ENCODE results near the gene RNF180.
"Not testable (repeated sequence)": the region's sequence is repeated elsewhere in the genome, so short reads cannot be mapped to it uniquely, and the experiment has no call there.

RNF180 gene

DNA sequence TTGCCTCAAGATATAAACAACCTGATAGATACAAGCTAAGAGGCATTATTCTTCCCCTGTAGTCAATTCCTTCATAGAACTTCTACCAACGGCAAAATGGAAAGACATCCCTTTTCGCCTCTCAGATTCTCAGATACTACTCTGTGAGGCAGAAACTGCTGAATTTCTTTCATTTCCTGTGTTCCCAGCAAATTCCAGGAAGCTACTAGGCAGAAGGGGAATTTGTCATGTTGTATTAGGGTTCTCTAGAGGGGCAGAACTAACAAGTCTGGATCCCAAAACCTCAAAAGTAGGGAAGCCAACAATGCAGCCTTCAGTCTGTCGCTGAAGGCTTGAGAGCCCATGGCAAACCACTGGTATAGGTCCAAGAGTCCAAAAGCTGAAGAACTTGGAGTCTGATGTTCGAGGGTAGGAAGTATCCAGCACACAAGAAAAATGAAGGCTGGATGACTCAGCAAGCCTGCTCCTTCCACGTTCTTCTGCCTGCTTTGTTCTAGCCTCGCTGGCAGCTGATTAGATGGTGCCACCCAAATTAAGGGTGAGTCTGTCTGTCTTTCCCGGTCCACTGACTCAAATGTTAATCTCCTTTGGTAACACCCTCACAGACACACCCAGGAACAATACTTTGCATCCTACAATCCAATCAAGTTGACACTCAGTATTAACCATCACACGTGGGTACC is 15.2 kb downstream of the RNF180 start:
- no peak for DNase-seq

DNA sequence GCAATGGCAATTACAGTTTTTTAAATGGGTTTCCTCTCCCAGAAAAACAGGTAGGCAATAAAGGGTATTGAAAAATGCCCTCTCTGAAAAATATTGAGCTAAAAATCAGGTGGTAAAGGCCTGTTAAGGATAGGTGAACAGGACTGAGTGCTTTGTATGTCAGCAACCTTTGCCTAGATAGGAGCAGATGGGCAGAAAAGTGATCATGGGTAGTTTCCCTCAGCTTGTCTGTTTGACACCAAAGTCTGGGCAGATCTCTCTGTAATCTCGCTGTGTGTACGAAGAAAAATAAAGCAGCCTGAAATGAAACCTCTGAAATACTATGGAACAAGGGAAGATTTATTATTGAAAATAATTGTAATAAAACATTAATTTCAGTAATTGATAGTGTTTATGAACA is 15.8 kb downstream of the RNF180 start:
- no peak for DNase-seq

DNA sequence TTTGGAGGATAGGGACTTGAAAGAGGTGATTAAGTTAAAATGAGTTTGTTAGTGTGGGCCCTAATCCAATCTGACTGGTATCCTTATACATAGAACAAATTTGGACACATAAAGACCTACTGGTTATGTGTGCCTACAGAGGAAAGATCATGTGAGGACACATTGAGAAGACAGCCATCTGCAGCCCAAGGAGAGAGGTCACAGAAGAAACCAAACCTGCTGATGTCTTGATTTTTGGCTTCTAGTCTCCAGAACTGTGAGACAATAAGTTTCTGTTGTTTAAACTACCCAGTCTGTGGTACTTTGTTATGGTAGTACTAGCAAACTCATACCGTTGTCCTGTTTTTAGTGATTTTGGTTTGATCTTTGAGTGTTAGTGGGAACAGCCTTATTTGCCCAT is 18.3 kb downstream of the RNF180 start:
- DNase-seq: no peak

DNA sequence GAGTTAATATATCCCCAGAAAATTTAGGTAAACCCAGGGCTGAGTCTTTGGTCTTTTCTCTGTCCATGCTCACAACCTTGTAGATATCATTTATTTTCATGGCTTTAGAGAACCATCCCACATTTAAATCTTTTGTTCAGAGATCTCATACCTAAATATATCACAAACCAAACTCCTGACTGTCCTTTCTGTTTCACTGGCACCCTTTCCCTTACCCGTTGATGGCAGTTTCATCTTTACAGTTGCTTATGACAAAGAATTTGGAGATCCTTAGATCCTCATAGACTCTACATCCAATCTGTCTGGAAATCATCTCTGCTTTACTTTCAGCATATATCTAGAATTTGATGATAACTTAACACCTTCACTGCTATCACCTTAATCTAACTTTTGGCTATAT is 19.2 kb downstream of the RNF180 start:
- DNase-seq: no peak

DNA sequence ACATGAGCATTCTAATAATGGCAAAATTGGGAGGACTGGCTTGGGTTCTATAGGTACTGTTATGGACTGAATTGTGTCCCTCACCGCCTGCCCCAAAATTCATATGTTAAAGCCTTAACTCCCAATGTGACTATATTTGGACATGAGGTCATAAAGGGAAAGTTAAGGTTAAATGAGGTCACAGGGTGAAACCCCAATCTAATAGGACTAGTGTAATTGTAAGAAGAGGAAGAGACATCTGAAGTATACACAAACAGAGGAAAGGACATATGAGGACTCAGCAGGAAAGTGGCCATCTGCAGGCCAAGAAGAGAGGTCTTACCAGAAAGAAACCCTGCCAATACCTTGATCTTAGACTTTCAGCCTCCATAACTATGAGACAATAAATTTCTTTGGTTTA is 23.1 kb downstream of the RNF180 start:
- DNase-seq: no peak

DNA sequence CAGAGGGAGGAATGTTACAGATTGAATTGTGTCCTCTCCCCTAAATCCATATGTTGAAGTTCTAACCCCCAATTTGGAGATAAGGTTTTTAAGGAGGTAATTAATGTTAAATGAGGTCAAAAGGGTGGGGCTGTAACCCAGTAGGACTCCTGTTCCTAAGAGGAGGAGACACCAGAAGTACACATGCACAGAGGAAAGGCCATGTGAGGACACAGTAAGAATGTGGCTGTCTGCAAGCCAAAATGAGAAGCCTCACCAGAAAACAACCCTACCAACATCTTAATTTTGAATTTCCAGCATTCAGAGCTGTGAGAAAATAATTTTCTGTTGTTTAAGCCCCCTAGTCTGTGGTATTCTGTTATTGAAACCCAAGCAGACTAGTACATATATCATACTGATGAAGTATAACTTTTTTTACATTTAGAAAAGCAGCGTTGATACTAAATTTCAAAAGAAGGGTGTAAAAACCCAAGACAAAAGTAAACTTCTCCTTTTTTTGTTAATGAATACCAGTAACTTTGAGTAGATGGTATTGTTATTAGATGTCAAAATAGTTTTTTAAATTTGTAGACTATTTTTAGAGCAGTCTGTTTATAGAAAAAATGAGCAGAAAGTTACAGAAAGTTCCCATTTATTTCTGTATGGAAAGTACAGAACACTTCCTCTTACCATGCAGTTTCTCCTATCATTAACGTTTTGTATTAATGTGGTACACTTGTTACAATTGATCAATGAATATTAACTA is 25.1 kb downstream of the RNF180 start:
- no peak for DNase-seq

DNA sequence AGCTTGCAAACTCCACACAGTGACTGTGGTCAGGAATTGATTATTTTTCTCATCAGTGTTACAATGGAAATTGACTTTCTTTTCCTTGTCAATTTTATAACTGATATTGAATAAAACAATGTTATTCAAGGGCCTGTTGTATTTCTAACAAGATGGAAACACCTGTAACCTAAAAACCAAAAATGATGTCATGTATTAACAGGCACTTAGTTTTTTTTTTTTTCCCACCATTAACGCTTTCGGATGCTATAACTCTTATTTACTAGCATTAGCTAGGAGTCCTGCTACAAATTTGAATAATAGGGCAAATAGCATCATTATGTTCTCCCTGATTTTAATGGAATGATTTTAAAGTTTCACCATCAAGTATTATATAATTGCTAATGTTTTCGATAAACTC is 30.3 kb downstream of the RNF180 start:
- no peak for DNase-seq

DNA sequence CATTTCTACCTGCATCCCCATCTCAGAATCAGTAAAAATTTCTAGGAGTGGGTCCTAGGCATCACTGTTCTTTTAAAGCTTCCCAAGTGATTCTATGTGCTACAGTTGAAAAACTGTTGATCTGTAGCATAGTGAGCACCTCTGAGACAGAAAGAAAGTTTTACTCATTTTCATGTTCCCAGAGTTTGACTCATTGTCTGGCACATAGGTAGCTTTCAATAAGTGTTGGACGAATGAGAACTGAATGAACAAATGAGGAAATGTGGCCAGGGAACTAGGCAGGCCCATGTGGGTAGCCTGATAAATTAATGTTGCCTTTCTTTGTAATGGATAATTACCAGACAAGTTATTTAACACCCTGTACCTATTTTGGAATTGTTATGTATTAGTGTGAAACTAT is 33.8 kb downstream of the RNF180 start:
- DNase-seq: no peak

DNA sequence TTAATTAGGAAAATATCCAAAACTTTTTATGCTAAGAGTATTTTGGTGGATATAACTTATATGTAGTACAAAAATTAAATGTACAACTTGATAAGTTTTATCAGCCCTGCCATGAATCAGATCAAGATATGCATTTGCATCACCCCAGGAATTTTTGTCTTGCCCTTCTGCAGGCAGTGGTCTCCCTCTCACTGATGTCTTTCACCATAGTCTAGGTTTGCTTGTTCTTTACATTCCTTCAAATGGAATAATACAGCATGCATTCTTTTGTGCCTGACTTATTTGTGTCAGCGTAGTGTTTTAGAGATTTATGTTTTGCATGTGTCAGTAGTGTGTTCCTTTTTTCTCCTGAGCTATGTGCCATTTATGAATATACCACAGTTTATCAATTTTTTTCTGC is 36.4 kb downstream of the RNF180 start:
- DNase-seq: no peak

DNA sequence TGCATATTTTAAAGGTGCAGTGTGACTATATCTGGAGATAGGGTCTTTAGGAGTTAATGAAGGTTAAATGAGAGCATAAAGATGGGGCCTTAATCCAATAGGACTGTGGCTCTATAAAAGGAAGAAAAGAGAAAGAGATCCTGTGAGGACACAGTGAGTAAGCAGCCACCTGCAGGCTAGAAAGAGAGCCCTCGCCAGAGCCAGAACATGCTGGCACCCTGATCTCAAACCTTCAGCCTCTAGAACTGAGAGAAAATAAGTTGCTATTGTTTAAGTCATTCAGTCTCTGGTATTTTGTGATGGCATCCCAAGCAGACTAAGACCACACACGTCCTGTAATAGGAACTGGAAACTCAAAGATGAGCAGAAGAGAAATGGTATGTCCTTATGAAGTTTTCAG is 41.0 kb downstream of the RNF180 start:
- DNase-seq: no peak

DNA sequence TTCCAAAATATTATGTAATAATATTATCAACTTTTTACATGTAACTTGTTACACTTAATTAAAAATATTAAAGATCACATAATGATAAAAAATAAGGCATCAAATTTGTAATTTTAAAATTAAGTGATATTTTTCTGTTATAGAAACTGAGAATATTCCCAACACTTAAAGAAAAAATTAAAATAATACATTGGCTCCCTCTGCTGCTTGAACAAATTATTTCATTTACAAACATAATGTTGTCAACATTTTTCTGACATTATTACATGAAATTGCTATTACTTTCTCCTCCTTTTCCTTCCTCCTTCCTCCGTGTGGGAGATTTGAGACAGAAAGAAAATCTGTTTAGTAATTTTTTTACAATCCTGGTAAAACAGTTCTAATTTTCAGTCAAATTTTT is 42.3 kb downstream of the RNF180 start:
- no peak for DNase-seq

DNA sequence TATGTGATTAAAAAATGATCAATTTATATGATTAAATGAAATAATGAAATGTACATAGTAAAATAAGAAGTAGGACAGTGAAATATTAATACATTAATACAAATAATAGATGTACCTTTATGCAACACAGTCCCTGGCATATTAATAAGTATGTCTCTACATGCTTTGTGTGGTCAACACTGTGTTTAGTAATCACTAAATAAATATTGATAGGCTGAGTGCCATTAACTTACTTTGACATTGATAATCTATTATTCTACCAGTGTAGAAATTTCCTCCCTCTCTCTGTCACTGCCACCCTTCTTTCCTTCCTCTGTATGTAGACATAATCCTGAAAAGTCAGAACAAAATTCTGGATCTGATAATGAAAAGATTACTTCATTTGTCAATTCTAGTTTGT is 43.7 kb downstream of the RNF180 start:
- DNase-seq: no peak

DNA sequence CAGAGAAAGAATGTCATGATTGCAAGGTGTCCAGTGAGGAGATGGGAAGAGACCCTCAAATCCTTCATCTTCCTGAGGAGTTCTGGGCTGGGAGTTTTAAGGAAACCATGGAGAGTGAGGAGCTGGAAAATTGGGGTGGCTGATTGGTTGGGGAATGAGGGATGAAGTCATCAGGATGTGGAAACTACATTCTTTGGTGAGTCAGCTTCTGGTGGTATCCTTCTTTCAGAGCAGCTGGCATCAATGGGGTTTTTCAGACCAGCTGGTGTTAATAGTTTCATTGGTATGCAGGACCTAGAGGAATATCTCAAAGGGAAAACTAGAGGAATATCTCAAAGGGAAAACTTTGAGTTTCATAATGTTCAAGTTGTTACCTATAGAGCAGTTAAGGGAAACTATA is 45.2 kb downstream of the RNF180 start:
- no peak for DNase-seq

DNA sequence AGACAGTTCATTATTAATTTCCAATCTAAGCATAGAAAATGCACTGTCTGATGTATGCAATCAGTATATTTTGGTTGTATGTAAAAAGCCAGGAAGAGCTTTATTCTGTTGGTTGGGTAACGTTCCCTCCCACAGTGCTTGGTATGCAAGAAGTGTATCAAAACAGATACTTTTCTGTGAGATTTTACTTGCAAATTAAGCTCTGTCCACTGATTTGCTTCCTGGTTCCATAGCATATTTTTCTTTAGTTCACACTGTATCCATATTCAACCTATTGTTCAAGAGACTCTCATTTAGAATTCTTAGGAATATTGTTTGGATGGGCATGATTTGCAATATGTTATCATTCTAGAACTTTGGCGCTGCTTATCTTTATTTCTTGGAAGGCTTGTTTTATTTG is 47.4 kb downstream of the RNF180 start:
- DNase-seq: no peak

DNA sequence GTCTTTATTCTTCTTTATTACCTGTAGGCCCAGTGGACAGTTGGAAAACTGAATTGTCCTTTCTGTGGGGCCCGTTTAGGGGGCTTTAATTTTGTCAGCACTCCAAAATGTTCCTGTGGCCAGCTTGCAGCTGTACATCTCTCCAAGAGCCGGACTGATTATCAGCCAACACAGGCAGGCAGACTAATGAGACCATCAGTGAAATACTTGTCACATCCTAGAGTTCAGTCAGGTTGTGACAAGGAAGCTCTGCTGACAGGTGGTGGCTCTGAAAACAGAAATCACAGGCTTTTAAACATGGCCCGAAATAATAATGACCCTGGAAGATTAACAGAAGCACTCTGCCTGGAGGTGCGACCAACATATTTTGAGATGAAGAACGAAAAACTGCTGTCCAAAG is 47.9 kb downstream of the RNF180 start:
- no peak for DNase-seq

DNA sequence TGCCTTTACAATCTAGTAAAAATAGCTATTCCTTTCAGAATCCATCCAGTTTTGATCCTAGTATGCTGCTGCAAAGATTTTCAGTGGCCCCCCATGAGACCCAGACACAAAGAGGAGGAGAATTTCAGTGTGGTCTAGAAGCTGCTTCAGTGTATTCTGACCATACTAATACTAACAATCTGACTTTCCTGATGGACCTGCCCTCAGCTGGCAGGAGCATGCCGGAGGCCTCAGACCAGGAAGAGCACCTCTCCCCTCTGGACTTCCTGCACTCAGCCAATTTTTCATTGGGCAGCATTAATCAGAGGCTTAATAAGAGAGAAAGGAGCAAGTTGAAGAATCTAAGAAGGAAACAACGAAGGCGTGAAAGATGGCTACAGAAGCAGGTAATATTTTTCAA is 48.5 kb downstream of the RNF180 start:
- DNase-seq: no peak

DNA sequence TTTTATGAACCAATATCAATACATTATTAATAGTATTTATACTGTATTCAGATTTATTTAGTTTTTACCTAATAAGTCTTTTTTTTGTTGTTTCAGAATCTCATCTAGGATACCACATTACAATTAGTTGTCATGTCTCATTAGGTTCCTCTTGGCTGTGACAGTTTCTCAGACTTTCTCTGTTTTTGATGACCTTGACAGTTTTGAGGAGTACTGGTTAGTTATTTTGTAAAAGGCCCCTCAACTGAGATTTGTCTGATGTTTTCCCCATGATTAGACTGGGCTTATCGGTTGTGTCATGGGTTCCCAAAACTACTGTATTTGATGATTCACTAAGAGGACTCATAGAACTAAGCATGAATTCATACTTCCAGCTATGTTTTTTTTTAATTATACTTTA is 56.3 kb downstream of the RNF180 start:
- no peak for DNase-seq

DNA sequence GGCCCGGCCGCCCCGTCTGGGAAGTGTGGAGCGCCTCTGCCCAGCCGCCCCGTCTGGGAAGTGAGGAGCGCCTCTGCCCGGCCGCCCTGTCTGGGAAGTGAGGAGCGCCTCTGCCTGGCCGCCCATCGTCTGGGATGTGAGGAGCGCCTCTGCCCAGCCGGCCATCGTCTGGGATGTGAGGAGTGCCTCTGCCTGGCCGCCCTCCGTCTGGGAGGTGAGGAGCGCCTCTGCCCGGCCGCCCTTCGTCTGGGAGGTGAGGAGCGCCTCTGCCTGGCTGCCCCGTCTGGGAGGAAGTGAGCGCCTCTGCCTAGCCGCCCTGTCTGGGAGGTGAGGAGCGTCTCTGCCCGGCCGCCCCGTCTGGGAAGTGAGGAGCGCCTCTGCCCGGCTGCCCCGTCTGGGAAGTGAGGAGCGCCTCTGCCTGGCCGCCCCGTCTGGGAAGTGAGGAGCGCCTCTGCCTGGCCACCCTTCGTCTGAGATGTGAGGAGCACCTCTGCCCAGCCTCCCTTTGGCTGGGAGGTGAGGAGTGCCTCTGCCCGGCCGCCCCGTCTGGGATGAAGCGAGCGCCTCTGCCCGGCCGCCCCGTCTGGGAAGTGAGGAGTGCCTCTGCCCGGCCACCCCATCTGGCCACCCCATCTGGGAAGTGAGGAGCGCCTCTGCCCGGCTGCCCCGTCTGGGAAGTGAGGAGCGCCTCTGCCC is 59.8 kb downstream of the RNF180 start:
- not testable (repeated sequence) for DNase-seq

DNA sequence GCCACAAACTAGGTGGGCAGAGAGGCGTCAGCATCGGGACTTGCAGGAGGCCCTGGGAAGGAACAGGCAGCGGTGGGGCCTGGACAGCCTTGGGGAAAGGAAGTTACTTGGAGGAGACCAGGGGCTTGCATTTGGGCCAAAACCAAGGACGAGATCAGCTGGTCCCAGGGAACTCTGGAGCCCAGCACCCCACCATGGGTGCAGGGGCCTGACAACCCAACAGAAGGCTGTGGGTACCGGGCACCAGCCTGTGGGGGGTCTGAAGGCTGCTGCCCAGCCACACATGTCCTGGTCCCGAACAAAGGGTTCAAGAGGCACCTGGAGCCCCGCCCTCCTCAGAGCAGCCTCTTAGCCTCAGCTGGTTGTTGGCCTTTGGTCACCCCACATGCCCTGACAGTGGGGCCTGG is 61.5 kb downstream of the RNF180 start:
- not testable (repeated sequence) for DNase-seq

DNA sequence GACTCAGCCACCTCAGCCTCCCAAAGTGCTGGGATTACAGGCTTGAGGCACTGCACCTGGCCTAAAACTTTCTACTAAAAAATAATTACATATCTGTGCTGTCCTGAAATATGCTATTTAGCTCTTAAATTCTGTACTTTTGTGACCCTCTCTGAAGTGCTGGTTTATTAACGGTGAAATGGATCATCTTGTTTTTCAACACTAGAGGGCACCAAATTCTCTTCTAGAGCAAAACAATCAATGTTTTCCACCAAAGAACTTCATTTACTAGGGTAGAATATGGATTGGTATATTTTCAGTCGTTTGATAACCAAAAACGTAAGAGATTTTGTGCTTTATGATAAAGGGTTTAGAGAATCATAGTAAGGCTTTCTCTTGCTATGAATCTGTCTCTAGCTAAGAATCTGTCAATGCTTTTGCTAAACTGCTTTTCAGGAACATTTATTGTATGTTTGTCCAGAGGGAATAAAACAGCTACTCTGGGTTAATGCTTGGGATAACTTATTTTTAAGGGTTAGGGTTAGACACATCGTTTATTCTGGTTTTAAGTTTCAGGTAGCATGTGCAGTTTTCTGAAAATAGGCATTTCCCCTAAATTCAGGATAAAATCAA is 63.6 kb downstream of the RNF180 start:
- DNase-seq: peak; percentile 38

DNA sequence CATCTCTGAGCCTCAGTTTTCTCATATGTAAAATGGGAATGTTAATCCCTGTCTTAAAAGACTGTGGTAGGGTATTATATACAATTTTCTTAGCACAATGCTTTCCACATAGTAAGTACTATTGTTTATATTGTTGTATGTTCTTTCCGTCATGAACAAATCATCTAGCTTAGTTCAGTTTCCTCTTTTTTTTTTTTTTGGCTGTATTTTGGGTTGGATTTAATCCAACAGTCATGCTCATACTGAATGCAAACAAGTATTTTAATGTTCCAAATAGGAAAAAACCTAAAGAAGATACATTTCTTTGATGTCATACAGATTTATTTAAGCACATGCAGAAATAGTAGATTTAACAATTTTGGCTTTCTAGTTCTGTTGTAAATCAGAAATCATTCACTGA is 95.1 kb downstream of the RNF180 start:
- DNase-seq: no peak

DNA sequence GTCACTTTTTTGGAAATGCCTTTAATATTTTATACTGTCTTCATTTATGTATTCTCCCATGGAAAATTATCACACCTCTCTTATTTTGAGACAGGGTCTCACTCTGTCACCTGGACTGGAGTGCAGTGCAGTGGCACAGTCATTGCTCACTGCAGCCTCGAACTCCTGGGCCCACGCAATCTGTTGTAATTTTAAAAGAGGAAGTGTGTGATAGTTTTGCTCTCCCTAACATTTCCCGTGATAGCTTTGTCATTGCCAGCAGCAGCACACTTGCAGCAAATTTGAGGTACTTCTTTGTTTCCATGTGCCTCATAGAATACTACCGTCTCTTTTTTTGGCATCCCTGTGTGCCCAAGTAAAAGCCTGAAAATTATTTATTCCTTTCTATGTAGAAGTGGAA is 103.5 kb downstream of the RNF180 start:
- no peak for DNase-seq

DNA sequence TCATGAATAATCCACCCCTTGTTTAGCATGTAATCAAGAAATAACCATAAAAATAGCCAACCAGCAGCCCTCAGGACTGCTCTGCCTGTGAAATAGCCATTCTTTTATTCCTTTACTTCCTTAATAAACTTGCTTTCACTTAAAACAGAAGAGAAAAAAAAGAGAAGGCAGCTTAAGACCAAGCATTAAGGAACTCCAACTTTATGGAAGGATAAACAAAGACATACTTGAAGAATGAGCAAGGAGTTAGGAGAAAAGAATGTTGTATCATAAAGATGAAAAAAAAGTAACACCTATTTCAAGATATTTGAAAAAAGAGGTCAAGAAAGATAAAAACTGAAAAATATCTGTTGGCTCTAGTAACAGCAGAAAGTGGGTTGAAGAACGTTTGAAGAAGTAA is 107.6 kb downstream of the RNF180 start:
- no peak for DNase-seq

All from COR-L47 (cell line).